Mammary epithelial cell (primary cell): Measurements from ENCODE around the gene CCBE1.

ENCODE experiments used
- EZH2 ChIP-seq: IDR thresholded peaks from 2 replicates; pipeline ENCODE4 v1.6.1; 2012; ENCODE audit warnings: low read length, inconsistent platforms, borderline replicate concordance
- TF ChIP-seq, protein P1 (sequence below), 2 donors: IDR thresholded peaks in 1 of 2; conservative IDR thresholded peaks in 1 of 2; 2 replicates each; pipeline ENCODE4 v1.5.1; 2011 to 2012; ENCODE audit warnings: inconsistent platforms in 2 of 2, low read length in 2 of 2, mild to moderate bottlenecking in 2 of 2, control low read depth in 1 of 2, low read depth in 1 of 2; ENCODE audit not compliant: insufficient read depth in 1 of 2; ENCODE audit errors: extremely low read depth in 1 of 2

DNA sequence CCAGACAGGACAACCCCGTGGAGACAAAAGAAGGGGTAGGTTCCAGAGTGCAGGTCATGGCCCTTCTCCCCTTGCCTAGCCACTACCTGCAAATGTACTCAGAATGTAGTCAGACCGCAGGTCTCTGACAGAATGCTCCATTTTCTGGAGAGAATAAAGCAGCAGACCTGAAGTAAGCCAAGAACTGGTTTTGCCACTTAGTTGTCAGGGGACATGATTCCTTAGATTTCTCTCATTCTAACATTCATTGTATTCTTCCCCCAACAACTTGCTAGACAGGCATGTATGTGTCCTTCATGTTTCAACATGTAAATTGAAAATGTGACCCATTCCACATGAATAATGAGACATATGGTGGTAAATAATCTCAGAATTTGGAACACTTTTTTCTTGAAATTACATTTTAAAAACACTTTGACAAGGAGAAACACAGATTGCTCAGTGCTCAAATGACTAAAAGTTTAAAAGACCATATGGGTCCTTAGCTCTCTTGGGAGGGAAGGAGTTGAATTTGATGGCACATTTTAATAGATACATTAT, 142.4 kb downstream of the CCBE1 start:
- TF ChIP-seq, protein P1, sequence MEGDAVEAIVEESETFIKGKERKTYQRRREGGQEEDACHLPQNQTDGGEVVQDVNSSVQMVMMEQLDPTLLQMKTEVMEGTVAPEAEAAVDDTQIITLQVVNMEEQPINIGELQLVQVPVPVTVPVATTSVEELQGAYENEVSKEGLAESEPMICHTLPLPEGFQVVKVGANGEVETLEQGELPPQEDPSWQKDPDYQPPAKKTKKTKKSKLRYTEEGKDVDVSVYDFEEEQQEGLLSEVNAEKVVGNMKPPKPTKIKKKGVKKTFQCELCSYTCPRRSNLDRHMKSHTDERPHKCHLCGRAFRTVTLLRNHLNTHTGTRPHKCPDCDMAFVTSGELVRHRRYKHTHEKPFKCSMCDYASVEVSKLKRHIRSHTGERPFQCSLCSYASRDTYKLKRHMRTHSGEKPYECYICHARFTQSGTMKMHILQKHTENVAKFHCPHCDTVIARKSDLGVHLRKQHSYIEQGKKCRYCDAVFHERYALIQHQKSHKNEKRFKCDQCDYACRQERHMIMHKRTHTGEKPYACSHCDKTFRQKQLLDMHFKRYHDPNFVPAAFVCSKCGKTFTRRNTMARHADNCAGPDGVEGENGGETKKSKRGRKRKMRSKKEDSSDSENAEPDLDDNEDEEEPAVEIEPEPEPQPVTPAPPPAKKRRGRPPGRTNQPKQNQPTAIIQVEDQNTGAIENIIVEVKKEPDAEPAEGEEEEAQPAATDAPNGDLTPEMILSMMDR (conservative IDR thresholded peaks at IDR 0.05 in 1 of 2, IDR thresholded peaks at IDR 0.05 in 1 of 2; ENCODE audit: extremely low read depth in 1 of 2, insufficient read depth in 1 of 2, low read depth in 1 of 2, low read length in 2 of 2) = no peak
- TF ChIP-seq EZH2 = no peak
